ENCODE measurements around the gene SCARB1.

GRCh38 chr12:124834822-124835221, 28.8 kb downstream of the SCARB1 start:
- TF ChIP-seq CTCF (IDR thresholded peaks at IDR 0.05), result no peak
- no peak for TF ChIP-seq EZH2phosphoT487 (IDR thresholded peaks at IDR 0.05)
- no peak for TF ChIP-seq EZH2 (IDR thresholded peaks at IDR 0.05)

Data from neural progenitor cell (in vitro differentiated cells).